BJ (cell line): Measurements from ENCODE around the gene GABRB3. TPM values are rescaled to one million over a fixed set of nuclear protein-coding genes. Genes with fewer than 3 reads are reported as not detected.

Experiments
- CTCF ChIA-PET: fragments of 350-600 bp; formaldehyde crosslinking; extraction: SDS; loops from one replicate; lab custom pipeline; 2021; ENCODE audit warnings: antibody characterized with exemption, inconsistent platforms; lab: Yijun Ruan, JAX
- POLR2A ChIA-PET: fragments of 300-600 bp; sonication (Branson Sonifier 250); formaldehyde crosslinking; extraction: SDS; loops from one replicate; lab custom pipeline; 2021; ENCODE audit warnings: antibody characterized with exemption; lab: Charles Lee
- DNase-seq: peaks from one replicate; pipeline ENCODE4 v3.0.0-alpha.2; 2011; ENCODE audit warnings: low read depth
- H3K27me3 ChIP-seq: 2 replicates; pipeline ENCODE4 v1.6.0; 2011; ENCODE audit warnings: low read length; ENCODE audit not compliant: control insufficient read depth, insufficient read depth
- H3K36me3 ChIP-seq: 2 replicates; pipeline ENCODE4 v1.5.1; 2011; ENCODE audit warnings: low read length; ENCODE audit not compliant: control insufficient read depth, insufficient read depth
- H3K4me3 ChIP-seq: 2 replicates; pipeline ENCODE4 v1.5.1; 2011; ENCODE audit warnings: low read depth, mild to moderate bottlenecking, control low read depth, low read length
- CTCF ChIP-seq: IDR thresholded peaks from 2 replicates; pipeline ENCODE4 v1.5.1; 2011; ENCODE audit warnings: low read depth, mild to moderate bottlenecking, control low read depth, inconsistent platforms, low read length, moderate library complexity; ENCODE audit not compliant: insufficient read depth
- polyA plus RNA-seq: library from polyadenylated mRNA; depleted of rRNA; stranded (reverse); fragments of >200 nt; gene quantifications from 2 replicates; pipeline ENCODE4 v1.2.3, GENCODE V29; 2011

GABRB3 gene
- polyA plus RNA-seq, 1 experiment, result 2.3 TPM

DNA sequence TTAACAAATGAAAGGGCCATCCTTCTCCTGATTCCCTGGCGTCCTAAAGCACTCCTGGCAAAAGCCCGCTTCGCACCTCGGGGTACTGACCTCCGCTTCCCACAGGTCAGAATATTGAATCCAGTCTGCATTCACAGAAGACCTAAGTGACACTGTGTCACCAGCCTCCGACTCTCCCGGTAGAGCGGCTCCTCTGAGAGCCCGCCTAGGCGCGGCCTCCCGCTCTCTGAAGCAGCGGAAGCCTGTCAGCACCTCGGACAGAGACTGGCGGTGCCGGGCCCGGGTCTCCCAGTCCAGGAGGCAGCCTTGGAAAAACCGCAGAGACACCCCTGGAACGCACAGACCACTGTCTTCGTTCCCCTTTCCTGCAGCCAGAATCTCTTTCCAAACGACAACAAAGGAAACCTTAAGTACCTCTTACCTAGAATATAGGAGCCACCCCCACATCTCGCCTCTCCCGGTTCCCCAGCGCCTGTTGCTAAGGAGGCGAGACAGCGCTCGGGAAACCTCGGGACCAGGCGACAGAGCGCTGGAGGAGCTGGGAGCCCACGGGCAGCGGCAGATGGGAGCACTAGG is 1.2 kb downstream of the GABRB3 start:
- ChIA-PET CTCF (no interaction called here), POLR2A (no interaction called here)
- H3K27me3 ChIP-seq, result no peaks in the 10 kb centered on the region; the same call in 1 of the 2 replicates
- no peak overlapping the region for H3K4me3 ChIP-seq
- H3K36me3 ChIP-seq, result no peaks in the 10 kb centered on the region
- no peak for DNase-seq
- no peak for TF ChIP-seq CTCF

DNA sequence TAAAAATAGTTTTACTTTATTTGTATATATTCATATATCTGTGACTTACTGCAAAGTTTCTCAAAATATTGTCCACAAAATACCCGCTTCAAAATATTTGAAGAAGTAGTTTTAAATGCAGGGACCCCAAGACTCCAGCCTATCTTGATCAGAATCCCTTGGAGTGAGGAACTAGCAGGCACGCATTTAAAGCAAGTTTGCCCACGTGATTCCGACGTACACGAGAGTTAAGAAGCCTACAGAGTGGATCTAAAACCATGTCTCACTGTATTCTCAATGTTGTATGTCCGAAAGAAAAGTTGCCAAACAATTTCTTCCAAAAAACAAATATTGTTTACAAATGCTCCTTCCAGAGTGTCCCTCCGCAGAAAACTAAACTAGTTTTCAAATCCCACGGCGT is 1.7 kb downstream of the GABRB3 start:
- CTCF ChIA-PET, result no interaction called here
- H3K36me3 ChIP-seq, result no peaks in the 10 kb centered on the region
- TF ChIP-seq CTCF, result no peak
- no peak for DNase-seq
- no peaks in the 10 kb centered on the region; the same call in 1 of the 2 replicates for H3K27me3 ChIP-seq
- POLR2A ChIA-PET, result no interaction called here
- H3K4me3 ChIP-seq, result no peak overlapping the region

GRCh38 chr15:26767169-26767670 is 5.6 kb downstream of the GABRB3 start:
- H3K36me3 ChIP-seq, result no peaks in the 10 kb centered on the region
- ChIA-PET CTCF (no interaction called here), POLR2A (no interaction called here)
- no peaks in the 10 kb centered on the region; the same call in 1 of the 2 replicates for H3K27me3 ChIP-seq
- no peak for DNase-seq
- H3K4me3 ChIP-seq, result no peak overlapping the region
- TF ChIP-seq CTCF, result no peak

DNA sequence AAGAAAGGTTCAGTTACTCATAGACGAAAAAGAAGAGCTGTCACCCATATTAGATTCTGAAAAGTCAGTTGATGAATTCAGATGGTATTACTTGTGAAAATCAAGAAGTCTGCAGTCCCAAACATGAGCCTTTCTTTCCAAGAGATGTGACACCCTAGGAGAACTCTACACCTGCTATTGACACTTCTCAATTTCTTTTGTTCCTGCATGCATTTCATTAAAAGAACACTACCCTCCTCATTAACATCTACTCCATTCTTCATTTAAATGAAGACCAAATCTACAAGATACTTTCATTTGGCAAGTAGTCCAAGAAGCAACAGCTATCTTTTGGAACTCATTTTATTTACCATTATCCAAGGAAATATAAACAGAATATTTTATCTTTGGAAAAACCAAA is 6.6 kb downstream of the GABRB3 start:
- no peak overlapping the region for H3K4me3 ChIP-seq
- ChIA-PET POLR2A (no interaction called here), CTCF (no interaction called here)
- TF ChIP-seq CTCF, result no peak
- H3K27me3 ChIP-seq, result no peaks in the 10 kb centered on the region
- DNase-seq, result no peak
- H3K36me3 ChIP-seq, result no peaks in the 10 kb centered on the region

- no peak for DNase-seq
- no peak for TF ChIP-seq CTCF
- no peaks in the 10 kb centered on the region for H3K27me3 ChIP-seq
- POLR2A ChIA-PET, result no interaction called here
- H3K4me3 ChIP-seq, result no peak overlapping the region
- H3K36me3 ChIP-seq, result no peaks in the 10 kb centered on the region
- CTCF ChIA-PET, result no interaction called here
These were observed 12.9 kb downstream of the GABRB3 start for GRCh38 chr15:26759986-26760385.
